C4-2B (cell line): ENCODE results near the gene CLK4.

Source experiments
- H3K27ac ChIP-seq: fragments of 450-650 bp; 2 replicates; pipeline ENCODE4 v1.5.1; 2017
- ZFX ChIP-seq: fragments of 450-650 bp; IDR thresholded peaks from 2 replicates; pipeline ENCODE4 v1.6.1; 2017
- TF ChIP-seq, protein P1 (sequence below): fragments of 450-650 bp; conservative IDR thresholded peaks from 2 replicates; pipeline ENCODE4 v1.5.1; 2017; ENCODE audit warnings: mild to moderate bottlenecking

CLK4 gene

DNA sequence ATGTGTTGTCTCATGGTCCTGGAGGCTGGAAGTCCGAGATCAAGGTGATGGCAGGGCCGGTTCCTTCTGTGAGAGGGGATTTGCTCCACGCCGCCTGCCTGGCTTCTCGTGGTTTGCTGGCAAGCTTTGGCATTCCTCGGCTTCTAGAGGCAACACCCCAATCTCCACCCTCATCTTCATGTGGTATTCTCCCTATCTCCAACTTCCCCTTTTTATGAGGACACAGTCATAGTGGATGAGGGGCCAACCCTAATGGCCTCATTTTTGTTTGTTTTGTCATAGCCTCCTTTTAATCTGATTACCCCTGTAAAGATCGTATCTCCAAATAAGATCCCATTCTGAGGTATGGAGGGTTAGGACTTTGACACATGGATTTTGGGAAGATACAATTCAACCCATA, 41.7 kb upstream of the CLK4 start:
- TF ChIP-seq, protein P1, sequence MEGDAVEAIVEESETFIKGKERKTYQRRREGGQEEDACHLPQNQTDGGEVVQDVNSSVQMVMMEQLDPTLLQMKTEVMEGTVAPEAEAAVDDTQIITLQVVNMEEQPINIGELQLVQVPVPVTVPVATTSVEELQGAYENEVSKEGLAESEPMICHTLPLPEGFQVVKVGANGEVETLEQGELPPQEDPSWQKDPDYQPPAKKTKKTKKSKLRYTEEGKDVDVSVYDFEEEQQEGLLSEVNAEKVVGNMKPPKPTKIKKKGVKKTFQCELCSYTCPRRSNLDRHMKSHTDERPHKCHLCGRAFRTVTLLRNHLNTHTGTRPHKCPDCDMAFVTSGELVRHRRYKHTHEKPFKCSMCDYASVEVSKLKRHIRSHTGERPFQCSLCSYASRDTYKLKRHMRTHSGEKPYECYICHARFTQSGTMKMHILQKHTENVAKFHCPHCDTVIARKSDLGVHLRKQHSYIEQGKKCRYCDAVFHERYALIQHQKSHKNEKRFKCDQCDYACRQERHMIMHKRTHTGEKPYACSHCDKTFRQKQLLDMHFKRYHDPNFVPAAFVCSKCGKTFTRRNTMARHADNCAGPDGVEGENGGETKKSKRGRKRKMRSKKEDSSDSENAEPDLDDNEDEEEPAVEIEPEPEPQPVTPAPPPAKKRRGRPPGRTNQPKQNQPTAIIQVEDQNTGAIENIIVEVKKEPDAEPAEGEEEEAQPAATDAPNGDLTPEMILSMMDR = no peak
- no peak for TF ChIP-seq ZFX

DNA sequence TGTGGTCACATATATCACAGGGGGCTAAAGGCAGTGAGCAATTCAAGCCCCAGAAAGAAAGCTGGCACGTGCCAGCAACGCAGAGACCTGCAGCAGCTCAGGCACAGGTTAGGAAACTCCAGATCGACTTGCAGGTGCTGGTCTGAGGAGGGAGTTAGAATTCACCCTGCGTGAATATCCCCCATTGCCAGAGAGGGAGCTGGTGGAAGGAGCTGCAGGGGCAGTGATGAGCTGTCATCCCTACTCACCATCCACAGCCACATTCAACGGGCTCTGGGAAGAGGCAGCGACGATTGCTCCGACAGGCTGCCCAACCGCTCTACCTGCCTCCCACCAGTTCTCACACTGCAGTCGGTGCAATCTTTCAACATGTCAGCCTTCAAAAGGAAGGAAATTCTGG, 40.8 kb upstream of the CLK4 start:
- no peak for TF ChIP-seq ZFX
- TF ChIP-seq, protein P1 = no peak
- H3K27ac ChIP-seq = no peak overlapping the region

More for the DNA sequence above, 41.7 kb upstream of the CLK4 start:
- H3K27ac ChIP-seq = no peak overlapping the region

DNA sequence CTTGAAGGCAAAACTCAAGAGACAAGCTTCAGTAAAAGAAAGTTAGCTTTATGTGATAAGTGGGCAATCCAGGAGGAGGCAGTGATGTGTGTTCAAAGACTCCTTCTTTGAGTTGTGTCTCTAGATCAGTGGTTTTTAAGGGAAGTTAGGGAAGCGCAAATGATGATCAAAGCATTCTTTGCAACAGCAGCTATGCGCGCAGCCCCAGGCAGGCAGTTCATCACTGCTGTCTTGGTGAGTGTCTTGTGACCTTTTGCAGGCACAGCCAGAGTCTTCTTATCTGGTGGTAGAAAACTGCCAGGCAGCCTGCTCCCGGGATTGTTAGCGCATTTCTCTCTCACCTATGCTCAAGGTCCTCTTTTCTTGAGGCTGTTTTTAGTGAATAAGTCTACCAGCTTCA, 40.3 kb upstream of the CLK4 start:
- no peak overlapping the region for H3K27ac ChIP-seq
- TF ChIP-seq ZFX = no peak
- TF ChIP-seq, protein P1 = no peak

DNA sequence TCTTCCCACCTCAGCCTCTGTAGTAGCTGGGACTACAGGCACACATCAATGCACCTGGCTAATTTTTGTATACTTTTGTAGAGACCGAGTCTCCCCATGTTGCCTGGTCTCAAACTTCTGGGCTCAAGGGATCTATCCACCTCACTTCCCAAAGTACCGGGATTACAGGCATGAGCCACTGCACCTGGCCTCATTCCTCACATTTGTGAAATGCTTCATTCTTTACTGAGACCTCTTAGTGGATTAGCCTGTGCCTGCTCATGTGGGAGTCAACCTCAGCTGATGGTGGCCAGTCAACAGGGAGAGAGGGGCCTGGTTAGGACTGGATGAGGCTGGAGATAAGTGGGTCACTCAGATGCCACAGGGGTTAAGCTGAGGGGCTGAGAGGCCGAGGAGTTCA, 37.3 kb upstream of the CLK4 start:
- TF ChIP-seq, protein P1 = no peak
- no peak for TF ChIP-seq ZFX
- H3K27ac ChIP-seq = no peak overlapping the region

DNA sequence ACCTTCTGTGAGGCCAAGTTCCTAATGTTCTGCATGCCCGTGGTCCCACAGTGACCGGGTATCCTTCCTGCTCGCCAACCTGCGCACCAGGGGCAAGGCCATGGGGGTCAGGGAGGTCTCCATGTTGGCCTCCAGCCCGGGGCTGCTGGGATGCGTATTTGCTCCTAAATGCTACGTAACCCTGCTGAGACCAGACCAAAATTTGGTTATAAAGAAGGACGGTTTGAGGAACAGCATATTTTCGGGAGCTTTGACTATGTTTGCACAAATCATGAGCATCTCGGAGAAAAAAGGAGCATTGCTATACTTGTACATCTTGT, 35.7 kb upstream of the CLK4 start:
- TF ChIP-seq ZFX = no peak
- TF ChIP-seq, protein P1 = no peak
- no peak overlapping the region for H3K27ac ChIP-seq

DNA sequence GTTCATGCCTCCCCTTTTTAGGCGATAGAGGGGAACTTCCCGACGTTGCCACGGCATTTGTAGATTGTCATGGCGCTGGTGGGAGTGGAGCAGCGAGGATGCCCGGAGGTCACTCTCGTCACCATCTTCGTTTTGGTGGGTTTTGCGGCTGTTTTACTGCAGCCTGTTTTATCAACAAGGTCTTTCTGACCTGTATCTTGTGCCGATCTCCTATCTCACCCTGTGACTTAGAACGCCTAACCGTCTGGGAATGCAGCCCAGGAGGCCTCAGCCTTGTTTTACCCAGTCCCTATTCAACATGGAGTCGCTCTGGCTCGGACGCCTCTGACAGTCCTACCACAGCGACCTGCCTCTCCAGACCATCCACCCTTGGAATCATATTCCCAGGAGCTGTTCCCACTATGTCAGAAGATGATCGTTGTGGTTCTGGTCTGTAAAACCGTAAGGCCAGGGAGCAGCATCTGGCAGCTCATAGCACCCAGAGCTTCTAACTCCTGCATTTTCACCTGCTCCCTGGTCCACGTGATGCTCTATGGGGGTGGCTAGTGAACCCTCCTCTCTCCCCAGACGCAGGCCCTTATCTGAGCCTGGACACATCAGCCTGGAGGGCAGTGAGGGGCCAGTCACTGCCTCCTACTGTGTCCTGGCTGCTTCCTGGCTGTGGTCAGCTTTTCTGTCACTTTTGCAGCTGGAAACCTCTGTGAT, 35.1 kb upstream of the CLK4 start:
- TF ChIP-seq, protein P1 = no peak
- no peak for TF ChIP-seq ZFX
- no peak overlapping the region for H3K27ac ChIP-seq

DNA sequence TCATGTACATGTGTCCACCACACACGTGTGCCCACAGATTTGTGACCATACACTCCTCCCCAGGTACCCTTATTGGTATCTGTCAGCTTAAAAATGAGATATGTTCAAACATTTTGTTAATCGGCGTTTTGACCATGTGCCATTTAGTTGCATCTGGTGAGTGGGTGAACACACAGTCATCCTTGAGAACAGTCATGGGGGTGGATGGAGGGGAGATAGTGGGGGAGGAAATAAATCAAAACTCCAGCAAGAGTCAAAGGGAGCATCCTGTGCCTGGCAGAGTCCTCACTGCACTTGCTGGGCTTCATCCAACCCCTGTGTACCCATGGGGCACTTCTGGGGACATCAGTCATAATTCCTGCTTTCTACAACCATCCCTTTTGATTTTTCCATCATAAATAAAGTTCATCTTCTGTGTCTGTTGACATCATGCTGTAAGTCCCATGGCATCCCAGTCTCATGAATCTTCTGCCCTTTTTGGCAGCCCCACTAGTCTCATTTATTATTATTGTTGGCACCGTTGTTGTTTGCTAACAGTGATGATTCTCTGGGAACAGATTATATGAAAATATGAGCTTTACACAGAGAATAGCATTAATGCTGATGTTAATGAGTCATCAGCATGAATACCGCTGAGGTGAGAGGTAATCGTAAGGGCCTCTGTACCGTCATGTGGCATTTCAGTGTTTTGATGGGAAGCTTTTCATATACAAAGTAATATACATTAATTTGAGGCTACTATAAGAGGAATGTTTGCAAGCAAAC, 24.4 kb upstream of the CLK4 start:
- no peak for TF ChIP-seq ZFX
- TF ChIP-seq, protein P1 = no peak

More for the DNA sequence above, 24.4 kb upstream of the CLK4 start:
- no peak overlapping the region for H3K27ac ChIP-seq
